NCI-H748 (cell line): ENCODE results near the gene NKX3-2.
A peak's percentile ranks its signal among the peaks of the same experiment; 100 is the strongest.
"Not testable (repeated sequence)": the region's sequence is repeated elsewhere in the genome, so short reads cannot be mapped to it uniquely, and the experiment has no call there.

Source experiments
- DNase-seq: peaks from one replicate; lab custom pipeline; 2025; ENCODE audit not compliant: unreplicated experiment; lab: John Stamatoyannopoulos, UW

NKX3-2 gene

GRCh38 chr4:13543839-13544605 is at the start of gene NKX3-2:
NKX3-2 (minus strand) TSS chr4:13544508; CDS start chr4:13544414, 94 bp downstream.
- peak; percentile 63 for DNase-seq

- no peak for DNase-seq
These were observed 47.9 kb upstream of the NKX3-2 start for GRCh38 chr4:13592220-13592619.

- DNase-seq = no peak
These were observed 46.5 kb upstream of the NKX3-2 start for GRCh38 chr4:13590766-13591165.

- no peak for DNase-seq
These were observed 44.6 kb upstream of the NKX3-2 start for GRCh38 chr4:13588954-13589353.

- DNase-seq = no peak
These were observed 40.2 kb upstream of the NKX3-2 start for GRCh38 chr4:13584481-13584880.

GRCh38 chr4:13580036-13580435 is 35.7 kb upstream of the NKX3-2 start:
- no peak for DNase-seq

- DNase-seq = no peak
These were observed 33.4 kb upstream of the NKX3-2 start for GRCh38 chr4:13577660-13578059.

GRCh38 chr4:13570916-13571315 is 26.6 kb upstream of the NKX3-2 start:
- no peak for DNase-seq

GRCh38 chr4:13567125-13567524 is 22.8 kb upstream of the NKX3-2 start:
- DNase-seq = no peak

- no peak for DNase-seq
These were observed 18.6 kb upstream of the NKX3-2 start for GRCh38 chr4:13562876-13563275.

GRCh38 chr4:13561673-13562072 is 17.4 kb upstream of the NKX3-2 start:
- DNase-seq = no peak

GRCh38 chr4:13560111-13560510 is 15.8 kb upstream of the NKX3-2 start:
- not testable (repeated sequence) for DNase-seq

- no peak for DNase-seq
These were observed 15.1 kb upstream of the NKX3-2 start for GRCh38 chr4:13559413-13559812.

GRCh38 chr4:13558881-13559280 is 14.6 kb upstream of the NKX3-2 start:
- DNase-seq = no peak

GRCh38 chr4:13555325-13555724 is 11.0 kb upstream of the NKX3-2 start:
- no peak for DNase-seq

GRCh38 chr4:13553081-13553480 is 8.8 kb upstream of the NKX3-2 start:
- no peak for DNase-seq

GRCh38 chr4:13548984-13549546 is 4.8 kb upstream of the NKX3-2 start:
- peak; percentile 87 for DNase-seq

GRCh38 chr4:13548059-13548983 is 4.0 kb upstream of the NKX3-2 start:
- peak; percentile 61 for DNase-seq

- DNase-seq = peak; percentile 83
These were observed 3.3 kb upstream of the NKX3-2 start for GRCh38 chr4:13547485-13548041.

GRCh38 chr4:13546941-13547484 is 2.7 kb upstream of the NKX3-2 start:
- DNase-seq = peak; percentile 56
